SK-N-SH treated with all-trans-retinoic acid at 6 μM for 48 hours (cell line): ENCODE measurements around the gene ZNF562.

Source experiments
- ATAC-seq: fragments of 200-7000 bp; cut with Tn5 transposase; 3 replicates; pipeline ENCODE4 v1.9.1; 2020; ENCODE audit warnings: mild to moderate bottlenecking, moderate library complexity
- ARNTL ChIP-seq: fragments of 450-650 bp; formaldehyde crosslinking; IDR thresholded peaks from 2 replicates; pipeline ENCODE4 v1.5.0; 2020; ENCODE audit warnings: low read depth, mild to moderate bottlenecking, moderate library complexity, borderline replicate concordance
- BACH2 ChIP-seq: fragments of 250-450 bp; sonication (Bioruptor Pico); IDR thresholded peaks from 2 replicates; pipeline ENCODE4 v1.9.0; 2021; ENCODE audit warnings: mild to moderate bottlenecking, borderline replicate concordance
- CSDC2 ChIP-seq: fragments of 250-450 bp; sonication (Bioruptor Pico); IDR thresholded peaks from 2 replicates; pipeline ENCODE4 v1.5.0; 2020; ENCODE audit warnings: mild to moderate bottlenecking, moderate library complexity
- CSRNP3 ChIP-seq: fragments of 250-450 bp; sonication (Bioruptor Pico); IDR thresholded peaks from 2 replicates; pipeline ENCODE4 v1.5.1; 2021; ENCODE audit warnings: mild to moderate bottlenecking, moderate library complexity
- ESRRG ChIP-seq: fragments of 250-450 bp; sonication (Bioruptor Pico); IDR thresholded peaks from 2 replicates; pipeline ENCODE4 v1.6.1; 2021; ENCODE audit warnings: mild to moderate bottlenecking
- GLIS3 ChIP-seq: fragments of 250-450 bp; sonication (Bioruptor Pico); IDR thresholded peaks from 2 replicates; pipeline ENCODE4 v1.5.0; 2020; ENCODE audit warnings: mild to moderate bottlenecking, moderate library complexity
- ISL1 ChIP-seq: fragments of 250-450 bp; sonication (Bioruptor Pico); IDR thresholded peaks from 2 replicates; pipeline ENCODE4 v2.1.2; 2022; ENCODE audit warnings: mild to moderate bottlenecking, moderate library complexity
- OSR1 ChIP-seq: fragments of 250-450 bp; sonication (Bioruptor Pico); IDR thresholded peaks from 2 replicates; pipeline ENCODE4 v1.8.0; 2022; ENCODE audit warnings: moderate library complexity, mild to moderate bottlenecking, inconsistent platforms
- PATZ1 ChIP-seq: fragments of 250-450 bp; sonication (Bioruptor Pico); IDR thresholded peaks from 2 replicates; pipeline ENCODE4 v1.8.0; 2020; ENCODE audit warnings: mild to moderate bottlenecking, moderate library complexity, borderline replicate concordance
- POU6F1 ChIP-seq: fragments of 250-450 bp; sonication (Bioruptor Pico); IDR thresholded peaks from 2 replicates; pipeline ENCODE4 v1.8.0; 2021; ENCODE audit warnings: low read depth, mild to moderate bottlenecking, moderate library complexity, borderline replicate concordance
- PPARA ChIP-seq: fragments of 250-450 bp; sonication (Bioruptor Pico); IDR thresholded peaks from 2 replicates; pipeline ENCODE4 v1.5.0; 2020; ENCODE audit warnings: mild to moderate bottlenecking, borderline replicate concordance
- RARB ChIP-seq: fragments of 250-450 bp; sonication (Bioruptor Pico); IDR thresholded peaks from 2 replicates; pipeline ENCODE4 v1.8.0; 2021; ENCODE audit warnings: mild to moderate bottlenecking, moderate library complexity
- SNAI2 ChIP-seq: fragments of 250-450 bp; sonication (Bioruptor Pico); IDR thresholded peaks from 2 replicates; pipeline ENCODE4 v1.5.0; 2020; ENCODE audit warnings: mild to moderate bottlenecking, moderate library complexity
- TCF4 ChIP-seq: fragments of 250-450 bp; sonication (Bioruptor Pico); IDR thresholded peaks from 2 replicates; pipeline ENCODE4 v1.8.0; 2021; ENCODE audit warnings: mild to moderate bottlenecking, moderate library complexity, borderline replicate concordance
- TOX ChIP-seq: fragments of 250-450 bp; sonication (Bioruptor Pico); IDR thresholded peaks from 2 replicates; pipeline ENCODE4 v1.8.0; 2021; ENCODE audit warnings: mild to moderate bottlenecking, moderate library complexity, borderline replicate concordance
- ZC3H10 ChIP-seq: fragments of 250-450 bp; sonication (Bioruptor Pico); IDR thresholded peaks from 2 replicates; pipeline ENCODE4 v1.5.1; 2021; ENCODE audit warnings: mild to moderate bottlenecking, moderate library complexity
- ZFP3 ChIP-seq: fragments of 250-450 bp; sonication (Bioruptor Pico); IDR thresholded peaks from 2 replicates; pipeline ENCODE4 v1.5.0; 2020; ENCODE audit warnings: mild to moderate bottlenecking, moderate library complexity
- ZFP30 ChIP-seq: fragments of 450-650 bp; formaldehyde crosslinking; IDR thresholded peaks from 2 replicates; pipeline ENCODE4 v1.5.0; 2022; ENCODE audit warnings: mild to moderate bottlenecking, moderate library complexity
- ZNF565 ChIP-seq: fragments of 450-650 bp; formaldehyde crosslinking; conservative IDR thresholded peaks from 2 replicates; pipeline ENCODE4 v1.5.0; 2020; ENCODE audit warnings: low read depth, mild to moderate bottlenecking, moderate library complexity
- ZNF70 ChIP-seq: fragments of 450-650 bp; formaldehyde crosslinking; IDR thresholded peaks from 2 replicates; pipeline ENCODE4 v1.5.0; 2020; ENCODE audit warnings: mild to moderate bottlenecking, moderate library complexity
- ZNF8 ChIP-seq: fragments of 450-650 bp; formaldehyde crosslinking; IDR thresholded peaks from 2 replicates; pipeline ENCODE4 v1.5.0; 2020; ENCODE audit warnings: mild to moderate bottlenecking, moderate library complexity
- TF ChIP-seq, protein P1 (sequence below): fragments of 250-450 bp; sonication (Bioruptor Pico); IDR thresholded peaks from 2 replicates; pipeline ENCODE4 v1.5.0; 2020; ENCODE audit warnings: mild to moderate bottlenecking, moderate library complexity
- TF ChIP-seq, protein P2 (sequence below): fragments of 250-450 bp; sonication (Bioruptor Pico); IDR thresholded peaks from 2 replicates; pipeline ENCODE4 v1.5.1; 2020; ENCODE audit warnings: low read depth, mild to moderate bottlenecking, moderate library complexity

ZNF562 gene

GRCh38 chr19:9721861-9722260, 47.0 kb upstream of the ZNF562 start:
- ATAC-seq = no peak
- TF ChIP-seq CSRNP3 (CRISPR knock-in tag) = no peak
- no peak for TF ChIP-seq ARNTL
- TF ChIP-seq ZNF8 = no peak
- no peak for TF ChIP-seq TOX (CRISPR knock-in tag)
- TF ChIP-seq ISL1 (CRISPR knock-in tag) = no peak
- TF ChIP-seq ZFP30 (CRISPR knock-in tag) = no peak
- TF ChIP-seq ZNF70 (CRISPR knock-in tag) = no peak
- no peak for TF ChIP-seq CSDC2 (CRISPR knock-in tag)
- TF ChIP-seq RARB (CRISPR knock-in tag) = no peak
- no peak for TF ChIP-seq POU6F1 (CRISPR knock-in tag)
- TF ChIP-seq SNAI2 (CRISPR knock-in tag) = no peak
- TF ChIP-seq, protein P1, sequence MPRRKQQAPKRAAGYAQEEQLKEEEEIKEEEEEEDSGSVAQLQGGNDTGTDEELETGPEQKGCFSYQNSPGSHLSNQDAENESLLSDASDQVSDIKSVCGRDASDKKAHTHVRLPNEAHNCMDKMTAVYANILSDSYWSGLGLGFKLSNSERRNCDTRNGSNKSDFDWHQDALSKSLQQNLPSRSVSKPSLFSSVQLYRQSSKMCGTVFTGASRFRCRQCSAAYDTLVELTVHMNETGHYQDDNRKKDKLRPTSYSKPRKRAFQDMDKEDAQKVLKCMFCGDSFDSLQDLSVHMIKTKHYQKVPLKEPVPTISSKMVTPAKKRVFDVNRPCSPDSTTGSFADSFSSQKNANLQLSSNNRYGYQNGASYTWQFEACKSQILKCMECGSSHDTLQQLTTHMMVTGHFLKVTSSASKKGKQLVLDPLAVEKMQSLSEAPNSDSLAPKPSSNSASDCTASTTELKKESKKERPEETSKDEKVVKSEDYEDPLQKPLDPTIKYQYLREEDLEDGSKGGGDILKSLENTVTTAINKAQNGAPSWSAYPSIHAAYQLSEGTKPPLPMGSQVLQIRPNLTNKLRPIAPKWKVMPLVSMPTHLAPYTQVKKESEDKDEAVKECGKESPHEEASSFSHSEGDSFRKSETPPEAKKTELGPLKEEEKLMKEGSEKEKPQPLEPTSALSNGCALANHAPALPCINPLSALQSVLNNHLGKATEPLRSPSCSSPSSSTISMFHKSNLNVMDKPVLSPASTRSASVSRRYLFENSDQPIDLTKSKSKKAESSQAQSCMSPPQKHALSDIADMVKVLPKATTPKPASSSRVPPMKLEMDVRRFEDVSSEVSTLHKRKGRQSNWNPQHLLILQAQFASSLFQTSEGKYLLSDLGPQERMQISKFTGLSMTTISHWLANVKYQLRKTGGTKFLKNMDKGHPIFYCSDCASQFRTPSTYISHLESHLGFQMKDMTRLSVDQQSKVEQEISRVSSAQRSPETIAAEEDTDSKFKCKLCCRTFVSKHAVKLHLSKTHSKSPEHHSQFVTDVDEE (CRISPR knock-in tag) = no peak
- TF ChIP-seq GLIS3 = no peak
- TF ChIP-seq PPARA (CRISPR knock-in tag) = no peak
- no peak for TF ChIP-seq TCF4 (CRISPR knock-in tag)
- no peak for TF ChIP-seq ZNF565 (CRISPR knock-in tag)
- TF ChIP-seq, protein P2, sequence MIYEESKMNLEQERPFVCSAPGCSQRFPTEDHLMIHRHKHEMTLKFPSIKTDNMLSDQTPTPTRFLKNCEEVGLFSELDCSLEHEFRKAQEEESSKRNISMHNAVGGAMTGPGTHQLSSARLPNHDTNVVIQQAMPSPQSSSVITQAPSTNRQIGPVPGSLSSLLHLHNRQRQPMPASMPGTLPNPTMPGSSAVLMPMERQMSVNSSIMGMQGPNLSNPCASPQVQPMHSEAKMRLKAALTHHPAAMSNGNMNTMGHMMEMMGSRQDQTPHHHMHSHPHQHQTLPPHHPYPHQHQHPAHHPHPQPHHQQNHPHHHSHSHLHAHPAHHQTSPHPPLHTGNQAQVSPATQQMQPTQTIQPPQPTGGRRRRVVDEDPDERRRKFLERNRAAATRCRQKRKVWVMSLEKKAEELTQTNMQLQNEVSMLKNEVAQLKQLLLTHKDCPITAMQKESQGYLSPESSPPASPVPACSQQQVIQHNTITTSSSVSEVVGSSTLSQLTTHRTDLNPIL = no peak
- no peak for TF ChIP-seq ZFP3
- TF ChIP-seq OSR1 (CRISPR knock-in tag) = no peak
- TF ChIP-seq ZC3H10 (CRISPR knock-in tag) = no peak

DNA sequence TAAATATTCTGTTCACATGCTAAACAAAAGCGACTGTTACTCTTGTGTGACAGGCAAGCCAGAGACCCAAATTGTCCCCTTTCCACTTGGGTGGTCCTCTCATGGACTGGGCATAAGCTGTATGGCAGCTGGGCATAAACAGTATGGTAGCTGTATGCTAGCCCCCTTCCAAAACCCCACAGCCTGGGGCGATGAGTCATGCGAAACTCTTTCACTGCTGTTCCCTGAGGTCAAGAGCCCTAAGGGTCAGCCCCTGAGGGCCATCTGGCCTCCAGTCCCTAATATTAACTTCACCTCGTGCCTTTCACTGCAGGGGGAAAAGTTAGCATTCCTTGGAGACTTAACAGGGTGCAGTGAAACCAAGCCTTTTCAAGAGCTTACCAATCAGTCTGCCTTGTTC, 45.6 kb upstream of the ZNF562 start:
- no peak for ATAC-seq
- TF ChIP-seq GLIS3 (no peak), ZNF8 (no peak), ISL1 (CRISPR knock-in tag) (no peak), ESRRG (CRISPR knock-in tag) (no peak), SNAI2 (CRISPR knock-in tag) (no peak), ZFP30 (CRISPR knock-in tag) (no peak), OSR1 (CRISPR knock-in tag) (no peak), PATZ1 (no peak), ZNF70 (CRISPR knock-in tag) (no peak), ZFP3 (no peak), ZC3H10 (CRISPR knock-in tag) (no peak), POU6F1 (CRISPR knock-in tag) (no peak), ARNTL (no peak), BACH2 (CRISPR knock-in tag) (no peak), CSDC2 (CRISPR knock-in tag) (no peak), RARB (CRISPR knock-in tag) (no peak)
- TF ChIP-seq, protein P1 (CRISPR knock-in tag) = no peak
- TF ChIP-seq, protein P2 = no peak
